Measurements from ENCODE around the gene RAD51B.

RAD51B gene

DNA sequence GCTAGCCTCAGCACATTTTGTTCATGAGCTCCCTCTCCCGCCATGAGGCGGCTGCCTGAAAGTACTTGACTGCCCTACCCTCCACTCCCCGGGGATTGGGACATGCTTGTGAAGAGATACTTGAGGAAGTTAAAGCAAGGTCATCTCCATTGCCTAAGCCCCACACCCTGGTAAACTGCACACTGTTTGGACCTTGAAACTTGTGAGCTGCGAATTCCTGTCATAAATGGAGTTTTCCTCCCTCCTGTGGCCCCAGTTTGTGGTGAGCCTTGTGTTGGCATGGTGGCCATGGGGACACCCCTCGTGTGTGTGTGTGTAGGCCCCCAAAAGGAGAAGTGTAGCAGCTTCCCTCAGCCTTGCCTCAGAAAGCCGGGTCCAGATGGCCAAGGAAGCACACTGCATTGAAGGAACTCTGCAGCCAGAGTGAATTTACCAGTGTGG lies 577.8 kb downstream of the RAD51B start:
- no peak overlapping the region for H3K4me3 ChIP-seq (ENCODE audit: low read depth, low read length)
- TF ChIP-seq, protein P1, sequence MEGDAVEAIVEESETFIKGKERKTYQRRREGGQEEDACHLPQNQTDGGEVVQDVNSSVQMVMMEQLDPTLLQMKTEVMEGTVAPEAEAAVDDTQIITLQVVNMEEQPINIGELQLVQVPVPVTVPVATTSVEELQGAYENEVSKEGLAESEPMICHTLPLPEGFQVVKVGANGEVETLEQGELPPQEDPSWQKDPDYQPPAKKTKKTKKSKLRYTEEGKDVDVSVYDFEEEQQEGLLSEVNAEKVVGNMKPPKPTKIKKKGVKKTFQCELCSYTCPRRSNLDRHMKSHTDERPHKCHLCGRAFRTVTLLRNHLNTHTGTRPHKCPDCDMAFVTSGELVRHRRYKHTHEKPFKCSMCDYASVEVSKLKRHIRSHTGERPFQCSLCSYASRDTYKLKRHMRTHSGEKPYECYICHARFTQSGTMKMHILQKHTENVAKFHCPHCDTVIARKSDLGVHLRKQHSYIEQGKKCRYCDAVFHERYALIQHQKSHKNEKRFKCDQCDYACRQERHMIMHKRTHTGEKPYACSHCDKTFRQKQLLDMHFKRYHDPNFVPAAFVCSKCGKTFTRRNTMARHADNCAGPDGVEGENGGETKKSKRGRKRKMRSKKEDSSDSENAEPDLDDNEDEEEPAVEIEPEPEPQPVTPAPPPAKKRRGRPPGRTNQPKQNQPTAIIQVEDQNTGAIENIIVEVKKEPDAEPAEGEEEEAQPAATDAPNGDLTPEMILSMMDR (IDR thresholded peaks at IDR 0.05; ENCODE audit: low read depth, low read length) = no peak
- DNase-seq (ENCODE audit: low read depth, low spot score) = no peak
- in situ Hi-C loops (cut with HindIII; ENCODE audit: low sequenced_read_pairs) = no loop called here

GRCh38 chr14:68397822-68398221 lies 578.2 kb downstream of the RAD51B start:
- in situ Hi-C loops (cut with HindIII; ENCODE audit: low sequenced_read_pairs) = no loop called here
- no peak overlapping the region for H3K4me3 ChIP-seq (ENCODE audit: low read depth, low read length)
- TF ChIP-seq, protein P1 (IDR thresholded peaks at IDR 0.05; ENCODE audit: low read depth, low read length) = no peak
- no peak for DNase-seq (ENCODE audit: low read depth, low spot score)

DNA sequence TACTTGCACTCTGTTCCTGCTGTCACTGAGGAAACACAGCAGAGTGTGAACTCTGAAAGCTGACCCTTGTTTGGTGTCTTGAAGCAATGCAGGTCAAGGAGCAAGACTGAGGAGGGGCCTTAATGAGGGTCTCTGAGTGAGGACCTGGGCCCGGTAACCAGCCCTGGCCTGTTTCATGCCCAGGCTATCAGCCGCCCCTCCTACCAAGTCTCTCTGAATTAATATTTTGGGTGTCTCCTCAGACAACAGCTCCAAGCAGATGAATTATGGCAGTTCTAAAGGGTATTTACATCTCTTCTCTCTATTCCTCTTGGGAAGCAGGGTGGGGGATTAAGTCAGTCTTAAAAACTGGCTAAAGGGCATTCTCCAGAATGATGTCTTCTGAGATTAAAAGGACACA lies 578.8 kb downstream of the RAD51B start:
- H3K4me3 ChIP-seq (ENCODE audit: low read depth, low read length) = no peak overlapping the region
- TF ChIP-seq, protein P1 (IDR thresholded peaks at IDR 0.05; ENCODE audit: low read depth, low read length) = no peak
- in situ Hi-C loops (cut with HindIII; ENCODE audit: low sequenced_read_pairs) = no loop called here
- no peak for DNase-seq (ENCODE audit: low read depth, low spot score)

- no peak for DNase-seq (ENCODE audit: low read depth, low spot score)
- in situ Hi-C loops (cut with HindIII; ENCODE audit: low sequenced_read_pairs) = no loop called here
- TF ChIP-seq, protein P1 (IDR thresholded peaks at IDR 0.05; ENCODE audit: low read depth, low read length) = no peak
- no peak overlapping the region for H3K4me3 ChIP-seq (ENCODE audit: low read depth, low read length)
Measured at GRCh38 chr14:68399971-68400370, 580.4 kb downstream of the RAD51B start.

- no peak for DNase-seq (ENCODE audit: low read depth, low spot score)
- no peak overlapping the region for H3K4me3 ChIP-seq (ENCODE audit: low read depth, low read length)
- in situ Hi-C loops (cut with HindIII; ENCODE audit: low sequenced_read_pairs) = no loop called here
- TF ChIP-seq, protein P1 (IDR thresholded peaks at IDR 0.05; ENCODE audit: low read depth, low read length) = no peak
Measured at GRCh38 chr14:68401317-68401716, 581.7 kb downstream of the RAD51B start.

- no peak overlapping the region for H3K4me3 ChIP-seq (ENCODE audit: low read depth, low read length)
- TF ChIP-seq, protein P1 (IDR thresholded peaks at IDR 0.05; ENCODE audit: low read depth, low read length) = no peak
- in situ Hi-C loops (cut with HindIII; ENCODE audit: low sequenced_read_pairs) = no loop called here
- no peak for DNase-seq (ENCODE audit: low read depth, low spot score)
Measured at GRCh38 chr14:68401855-68402254, 582.3 kb downstream of the RAD51B start.
